GM12878 (cell line): ENCODE measurements around the gene PHYHIPL. TPM values are rescaled to one million over a fixed set of nuclear protein-coding genes. Genes with fewer than 3 reads are reported as not detected.

Experiments used
- ATAC-seq: fragments of 200-7000 bp; cut with Tn5 transposase; 3 replicates; pipeline ENCODE4 v1.9.1; 2020; ENCODE audit warnings: mild to moderate bottlenecking, moderate library complexity
- BruUV-seq: library from RNA; stranded (reverse); fragments of 400-500 nt; replicated peaks from 2 replicates; lab custom pipeline; 2021; lab: Mats Ljungman, UMichigan
- CTCF ChIA-PET: fragments of 300-600 bp; sonication (Branson Sonifier 250); formaldehyde crosslinking; extraction: SDS; loops from one replicate; lab custom pipeline; 2021; ENCODE audit warnings: inconsistent platforms; lab: Yijun Ruan, JAX
- POLR2A ChIA-PET: fragments of 350-600 bp; formaldehyde crosslinking; extraction: SDS; loops from one replicate; lab custom pipeline; 2021; ENCODE audit warnings: inconsistent platforms; lab: Charles Lee
- RAD21 ChIA-PET: fragments of 300-600 bp; sonication (Branson Sonifier 250); formaldehyde crosslinking; loops from one replicate; lab custom pipeline; 2023; ENCODE audit warnings: antibody characterized with exemption; ENCODE audit not compliant: unreplicated experiment; lab: Charles Lee
- SMC1A ChIA-PET: fragments of 300-600 bp; sonication (Branson Sonifier 250); formaldehyde crosslinking; loops from one replicate; lab custom pipeline; 2023; ENCODE audit not compliant: unreplicated experiment, uncharacterized antibody; lab: Charles Lee
- DNase-seq: peaks from one replicate; pipeline ENCODE4 v3.0.0-alpha.2; 2011; ENCODE audit warnings: low read depth, low spot score
- FAIRE-seq: peaks from 3 replicates; lab custom pipeline; 2011; peaks lifted over from hg19 to GRCh38; lab: Jason Lieb, UNC
- H2AFZ ChIP-seq: 2 replicates; pipeline ENCODE4 v1.6.0; 2011; ENCODE audit warnings: low read depth, low read length, control low read depth; ENCODE audit not compliant: control insufficient read depth
- H3K27ac ChIP-seq: 2 replicates; pipeline ENCODE4 v1.5.1; 2011; ENCODE audit warnings: control low read depth; ENCODE audit not compliant: control insufficient read depth, insufficient read depth
- H3K27me3 ChIP-seq, 2 experiments: replicated peaks in 1 of 2; 2 replicates each; pipeline versions ENCODE4 v1.6.0 to v1.6.1; 2011; ENCODE audit warnings: low read length in 1 of 2; ENCODE audit not compliant: control insufficient read depth in 2 of 2, insufficient read depth in 2 of 2
- H3K36me3 ChIP-seq, 2 experiments: 2 replicates each; pipeline ENCODE4 v1.5.1; 2011; ENCODE audit warnings: low read length in 1 of 2; ENCODE audit not compliant: control insufficient read depth in 2 of 2, insufficient read depth in 2 of 2
- H3K4me1 ChIP-seq: 2 replicates; pipeline ENCODE4 v1.6.1; 2011; ENCODE audit warnings: mild to moderate bottlenecking, low read length, moderate library complexity, mixed read lengths; ENCODE audit not compliant: control insufficient read depth, insufficient read depth
- H3K4me2 ChIP-seq: 2 replicates; pipeline ENCODE4 v1.6.0; 2011; ENCODE audit warnings: control low read depth; ENCODE audit not compliant: control insufficient read depth, insufficient read depth
- H3K4me3 ChIP-seq: fragments of 200-600 bp; sonication (generic); 2 replicates; pipeline ENCODE4 v1.5.1; 2016
- H3K79me2 ChIP-seq: 2 replicates; pipeline ENCODE4 v1.6.0; 2011; ENCODE audit warnings: low read length; ENCODE audit not compliant: control insufficient read depth, insufficient read depth
- H3K9ac ChIP-seq: 2 replicates; pipeline ENCODE4 v1.8.0; 2011; ENCODE audit warnings: low read length, control low read depth, mixed read lengths; ENCODE audit not compliant: control insufficient read depth, insufficient read depth
- H3K9me3 ChIP-seq: replicated peaks from 3 replicates; pipeline ENCODE4 v1.5.1; 2011; ENCODE audit warnings: mild to moderate bottlenecking, low read length; ENCODE audit not compliant: control insufficient read depth, insufficient read depth
- H4K20me1 ChIP-seq: 2 replicates; pipeline ENCODE4 v1.6.0; 2011; ENCODE audit not compliant: control insufficient read depth, insufficient read depth
- ATF7 ChIP-seq: fragments of 450-650 bp; IDR thresholded peaks from 2 replicates; pipeline ENCODE4 v1.6.1; 2016; ENCODE audit warnings: low read depth, mild to moderate bottlenecking
- CTCF ChIP-seq, 3 experiments: IDR thresholded peaks in 2 of 3; conservative IDR thresholded peaks in 1 of 3; 2 replicates each; pipeline ENCODE4 v1.5.1; 2011; ENCODE audit warnings: low read depth in 3 of 3, low read length in 3 of 3, mild to moderate bottlenecking in 3 of 3, control low read depth in 2 of 3, moderate library complexity in 2 of 3, inconsistent platforms in 1 of 3, mixed read lengths in 1 of 3; ENCODE audit not compliant: control insufficient read depth in 2 of 3, insufficient read depth in 1 of 3; ENCODE audit errors: extremely low read depth in 1 of 3
- IRF3 ChIP-seq: fragments of 450-650 bp; IDR thresholded peaks from 2 replicates; pipeline ENCODE4 v1.6.1; 2014; ENCODE audit warnings: mild to moderate bottlenecking
- KDM1A ChIP-seq: fragments of 200-600 bp; sonication (generic); IDR thresholded peaks from 2 replicates; pipeline ENCODE4 v1.6.1; 2016; ENCODE audit warnings: borderline replicate concordance
- RELA ChIP-seq: fragments of 450-650 bp; IDR thresholded peaks from 2 replicates; pipeline ENCODE4 v1.8.0; 2014; ENCODE audit warnings: borderline replicate concordance; ENCODE audit not compliant: partially characterized antibody
- WGBS: methylation state at CpG from one replicate; pipeline ENCODE4 v1.1.6; 2016; ENCODE audit warnings: low lambda C conversion rate; ENCODE audit not compliant: insufficient replicate concordance, insufficient coverage; ENCODE audit errors: missing lambda C conversion rate; 5-methylcytosine and 5-hydroxymethylcytosine counted together
- in situ Hi-C: fragments of 300-500 bp; cut with MboI; formaldehyde crosslinking; loops from 9 replicates; pipeline ENCODE4 v1.14.3; 2018; ENCODE audit warnings: mixed read lengths
- intact Hi-C: fragments of 100-400 bp; cut with micrococcal nuclease; formaldehyde crosslinking; loops from one replicate; pipeline ENCODE4 v1.14.2; 2022; ENCODE audit not compliant: unreplicated experiment
- polyA plus RNA-seq, 11 experiments: library from polyadenylated mRNA; depleted of rRNA in 4 of 11; unstranded in 6 of 11; stranded (reverse) in 5 of 11; fragments of >200 nt; fragmentation: Nextera tagmentation in 4 of 11; fragmentation: Illumina TruSeq in 1 of 11; extraction: Ambion mirVana in 4 of 11; extraction: Trizol in 1 of 11; gene quantifications; 1 replicate in 1 of 11; 2 replicates in 10 of 11; pipeline versions ENCODE4 v1.2.1 to v1.2.3, GENCODE V29; 2011 to 2016; ENCODE audit warnings: inconsistent platforms in 2 of 11, missing spikeins in 2 of 11, low read depth in 1 of 11
- total RNA-seq, 4 experiments: library from RNA; depleted of rRNA in 3 of 4; stranded (reverse); fragments of >200 nt in 3 of 4; fragmentation: Illumina TruSeq in 1 of 4; extraction: Trizol in 1 of 4; gene quantifications; 2 replicates each; pipeline versions ENCODE4 v1.2.1 to v1.2.3, GENCODE V29; 2013 to 2021

The PHYHIPL gene
- total and polyA plus RNA-seq, 10 of the 15 experiments (the other 5 are each of a cell fraction or from before 2014, with no cell fraction given) = 0.06 to 0.40 (median 0.18) TPM; not detected in 2

GRCh38 chr10:59242991-59243390, 66.5 kb downstream of the PHYHIPL start:
- BruUV-seq = no TSS peak
- Histone ChIP-seq H4K20me1 (no peaks in the 10 kb centered on the region), H3K27me3 (no peaks in the 10 kb centered on the region), H3K4me2 (no peak overlapping the region), H2AFZ (no peak overlapping the region), H3K27ac (no peak overlapping the region), H3K36me3 (no peaks in the 10 kb centered on the region), H3K79me2 (no peaks in the 10 kb centered on the region), H3K9me3 (no peaks in the 10 kb centered on the region), H3K4me1 (no peaks in the 10 kb centered on the region), H3K4me3 (no peak overlapping the region), H3K9ac (no peak overlapping the region)
- DNase-seq (no peak), ATAC-seq (no peak), FAIRE-seq (peak; percentile 18)
- ChIA-PET POLR2A (no interaction called here), RAD21 (no interaction called here), SMC1A (interaction anchor here (1.0 kb wide), 1 partner anchor 48 kb away, joined by 3 read pairs; no protein-coding TSS in a partner anchor), CTCF (interaction anchor here (0.9 to 1.1 kb wide), 3 partner anchors 48 to 291 kb away, joined by 3 to 4 read pairs (median 3); no protein-coding TSS in a partner anchor)
- WGBS = 29% methylated on average over 3 of the region's 3 CpGs
- intact Hi-C loops (loop anchor here (5.0 to 10.0 kb wide), 2 partner anchors 222 to 339 kb away; no protein-coding TSS in a partner anchor), in situ Hi-C loops (loop anchor here (5.0 kb wide), 1 partner anchor 291 kb away; no protein-coding TSS in a partner anchor)
- TF ChIP-seq CTCF (IDR thresholded peaks at IDR 0.05 in 2 of 3, conservative IDR thresholded peaks at IDR 0.05 in 1 of 3; ENCODE audit: control insufficient read depth in 2 of 3, extremely low read depth in 1 of 3, insufficient read depth in 1 of 3, low read depth in 3 of 3, low read length in 3 of 3) = no peak
- TF ChIP-seq ATF7 = peak; percentile 52; the same call in 1 of the 2 replicates
- TF ChIP-seq RELA = no peak
- no peak for TF ChIP-seq IRF3
- TF ChIP-seq KDM1A = no peak
